ENCODE measurements around the gene KRT78. TPM values are rescaled to one million over a fixed set of nuclear protein-coding genes. Genes with fewer than 3 reads are reported as not detected.

Gene KRT78
- total RNA-seq, 2 donors from 2014 or later = not detected

DNA sequence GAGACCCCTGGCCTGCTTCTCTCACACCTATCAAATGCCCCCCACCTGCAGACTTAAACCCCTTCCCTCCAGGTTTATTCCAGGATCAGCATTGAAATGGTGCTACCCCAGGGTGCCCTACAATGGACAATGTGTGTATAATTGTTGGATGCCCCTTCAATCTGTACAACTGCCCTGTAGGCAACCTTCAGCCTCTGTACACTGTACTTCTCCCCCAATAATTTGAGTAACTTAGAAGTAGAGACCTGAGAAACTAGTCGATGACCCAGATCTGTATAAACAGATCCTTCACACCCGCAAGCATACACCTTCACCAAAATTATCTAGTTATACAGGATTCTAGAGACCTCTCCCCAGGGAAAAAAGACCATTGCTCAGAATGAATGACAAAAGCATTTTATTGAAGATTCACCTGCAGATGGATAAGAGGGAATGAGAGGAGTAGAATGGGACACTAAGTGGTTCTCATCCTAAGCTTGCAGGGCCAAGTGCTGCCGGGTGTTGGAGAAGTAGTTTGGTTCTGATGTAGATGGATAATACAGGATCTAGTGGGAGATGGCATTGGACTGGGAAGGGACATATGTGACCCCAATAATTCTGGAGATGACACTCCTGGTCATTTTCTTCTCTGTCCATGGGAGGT lies 42.5 kb downstream of the KRT78 start:
- Histone ChIP-seq H3K27me3 (no peaks in the 10 kb centered on the region), H3K27ac (no peak overlapping the region), H3K9ac (ENCODE audit: low read depth in 2 of 2, low read length in 2 of 2) (no peak overlapping the region), H3K4me1 (no peaks in the 10 kb centered on the region), H3K9me3 (no peaks in the 10 kb centered on the region), H3K36me3 (no peaks in the 10 kb centered on the region), H3K4me3 (no peak overlapping the region)
- intact Hi-C loops (cut with DNase I) = no loop called here
- TF ChIP-seq, protein P1, sequence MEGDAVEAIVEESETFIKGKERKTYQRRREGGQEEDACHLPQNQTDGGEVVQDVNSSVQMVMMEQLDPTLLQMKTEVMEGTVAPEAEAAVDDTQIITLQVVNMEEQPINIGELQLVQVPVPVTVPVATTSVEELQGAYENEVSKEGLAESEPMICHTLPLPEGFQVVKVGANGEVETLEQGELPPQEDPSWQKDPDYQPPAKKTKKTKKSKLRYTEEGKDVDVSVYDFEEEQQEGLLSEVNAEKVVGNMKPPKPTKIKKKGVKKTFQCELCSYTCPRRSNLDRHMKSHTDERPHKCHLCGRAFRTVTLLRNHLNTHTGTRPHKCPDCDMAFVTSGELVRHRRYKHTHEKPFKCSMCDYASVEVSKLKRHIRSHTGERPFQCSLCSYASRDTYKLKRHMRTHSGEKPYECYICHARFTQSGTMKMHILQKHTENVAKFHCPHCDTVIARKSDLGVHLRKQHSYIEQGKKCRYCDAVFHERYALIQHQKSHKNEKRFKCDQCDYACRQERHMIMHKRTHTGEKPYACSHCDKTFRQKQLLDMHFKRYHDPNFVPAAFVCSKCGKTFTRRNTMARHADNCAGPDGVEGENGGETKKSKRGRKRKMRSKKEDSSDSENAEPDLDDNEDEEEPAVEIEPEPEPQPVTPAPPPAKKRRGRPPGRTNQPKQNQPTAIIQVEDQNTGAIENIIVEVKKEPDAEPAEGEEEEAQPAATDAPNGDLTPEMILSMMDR (IDR thresholded peaks at IDR 0.05) = no peak
- no peak for DNase-seq

DNA sequence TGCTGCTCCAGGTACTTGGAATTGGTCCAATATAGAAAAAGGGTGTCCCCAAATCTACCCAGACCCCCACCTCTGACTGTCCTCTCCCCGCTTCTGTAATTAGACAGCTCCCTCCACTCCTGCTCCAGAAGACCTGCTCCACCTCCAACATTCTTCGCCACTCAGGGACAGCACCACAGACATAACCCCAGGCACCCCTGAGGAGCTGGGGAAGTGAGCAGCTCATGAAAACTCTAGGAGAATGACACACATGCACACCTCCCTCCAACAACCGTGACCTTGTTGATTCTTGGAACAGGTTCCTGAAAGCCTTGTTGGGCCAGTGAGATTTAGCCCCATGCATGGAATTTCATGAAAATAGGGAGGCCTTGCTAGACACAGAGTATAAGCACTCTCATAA lies 43.1 kb downstream of the KRT78 start:
- no peak overlapping the region for H3K27ac ChIP-seq

GRCh38 chr12:52805000-52805399 lies 43.8 kb downstream of the KRT78 start:
- Histone ChIP-seq H3K4me1 (no peaks in the 10 kb centered on the region), H3K27ac (no peak overlapping the region)
- TF ChIP-seq, protein P1 (IDR thresholded peaks at IDR 0.05) = no peak

More for the DNA sequence above, 43.1 kb downstream of the KRT78 start:
- Histone ChIP-seq H3K27me3 (no peaks in the 10 kb centered on the region), H3K36me3 (no peaks in the 10 kb centered on the region), H3K4me1 (no peaks in the 10 kb centered on the region), H3K9me3 (no peaks in the 10 kb centered on the region), H3K9ac (ENCODE audit: low read depth in 2 of 2, low read length in 2 of 2) (no peak overlapping the region), H3K4me3 (no peak overlapping the region)
- intact Hi-C loops (cut with DNase I) = no loop called here
- DNase-seq = no peak
- TF ChIP-seq, protein P1 (IDR thresholded peaks at IDR 0.05) = no peak

DNA sequence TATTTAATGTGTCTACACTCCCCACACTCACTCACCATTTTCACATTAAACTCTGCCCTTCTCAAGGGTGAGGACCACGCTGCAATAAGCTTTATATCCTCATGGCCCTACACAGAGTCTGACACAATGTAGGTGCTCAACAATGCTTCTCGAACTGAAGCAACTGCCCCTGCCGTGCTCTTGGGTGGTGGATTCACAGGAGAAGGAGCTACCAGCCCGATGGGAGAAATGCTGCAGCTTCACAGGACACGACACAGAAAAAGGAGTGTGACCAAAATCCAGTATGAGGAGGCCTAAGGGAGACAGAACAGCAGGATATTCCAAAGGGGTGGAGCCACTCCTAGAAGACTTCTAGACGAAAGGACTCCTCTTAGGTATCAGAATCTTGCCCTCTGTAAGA lies 46.4 kb downstream of the KRT78 start:
- no peak overlapping the region for H3K9ac ChIP-seq (ENCODE audit: low read depth in 2 of 2, low read length in 2 of 2)
- DNase-seq = no peak

More at GRCh38 chr12:52805000-52805399, 43.8 kb downstream of the KRT78 start:
- Histone ChIP-seq H3K36me3 (no peaks in the 10 kb centered on the region), H3K27me3 (no peaks in the 10 kb centered on the region), H3K9ac (ENCODE audit: low read depth in 2 of 2, low read length in 2 of 2) (no peak overlapping the region), H3K4me3 (no peak overlapping the region), H3K9me3 (no peaks in the 10 kb centered on the region)
- DNase-seq = no peak
- intact Hi-C loops (cut with DNase I) = no loop called here

GRCh38 chr12:52801773-52802172 lies 47.0 kb downstream of the KRT78 start:
- H3K4me1 ChIP-seq = no peaks in the 10 kb centered on the region
- H3K9me3 ChIP-seq = no peaks in the 10 kb centered on the region
- H3K27me3 ChIP-seq = no peaks in the 10 kb centered on the region
- no peak overlapping the region for H3K9ac ChIP-seq (ENCODE audit: low read depth in 2 of 2, low read length in 2 of 2)
- no peak overlapping the region for H3K27ac ChIP-seq
- H3K36me3 ChIP-seq = no peaks in the 10 kb centered on the region
- no peak overlapping the region for H3K4me3 ChIP-seq
- TF ChIP-seq, protein P1 (IDR thresholded peaks at IDR 0.05) = no peak
- intact Hi-C loops (cut with DNase I) = no loop called here
- no peak for DNase-seq

More for the DNA sequence above, 46.4 kb downstream of the KRT78 start:
- Histone ChIP-seq H3K36me3 (no peaks in the 10 kb centered on the region), H3K9me3 (no peaks in the 10 kb centered on the region), H3K4me3 (no peak overlapping the region), H3K27ac (no peak overlapping the region), H3K4me1 (no peaks in the 10 kb centered on the region), H3K27me3 (no peaks in the 10 kb centered on the region)
- intact Hi-C loops (cut with DNase I) = no loop called here
- TF ChIP-seq, protein P1 (IDR thresholded peaks at IDR 0.05) = no peak

Data from colonic mucosa (tissue), 4 donors.